ENCODE results near the gene EIF6.
A peak's percentile ranks its signal among the peaks of the same experiment; 100 is the strongest.

EIF6 gene

DNA sequence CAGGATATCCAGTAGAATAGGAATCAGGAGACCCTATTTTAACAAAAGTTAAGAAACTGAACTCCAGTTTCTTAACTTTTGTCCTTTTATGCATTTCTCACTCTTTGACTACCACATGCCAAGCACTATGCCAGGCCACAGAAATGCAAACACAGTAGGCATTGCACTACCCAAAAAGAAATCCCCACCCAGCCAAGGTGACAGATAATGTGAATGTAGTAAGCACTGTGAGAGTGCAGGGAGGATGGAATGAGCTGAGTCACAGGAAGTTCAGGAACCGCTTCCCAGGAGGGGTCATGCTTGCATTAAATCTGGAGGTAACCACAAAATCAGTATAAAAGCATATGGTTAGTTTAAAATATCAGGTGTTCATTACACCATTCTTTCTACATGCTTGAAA is 27.7 kb upstream of the EIF6 start:
- Histone ChIP-seq H3K4me3 (ENCODE audit: low read depth in 1 of 5, low read length in 5 of 5) (no peak overlapping the region), H3K9me3 (ENCODE audit: control insufficient read depth in 5 of 5, low read length in 5 of 5) (no peaks in the 10 kb centered on the region), H3K4me1 (ENCODE audit: control insufficient read depth in 5 of 5, insufficient read depth in 5 of 5, low read length in 5 of 5) (peaks cover 0 to 18% (median 11%) of the 10 kb centered on the region in 5 donors), H3K27me3 (ENCODE audit: control insufficient read depth in 5 of 5, insufficient read depth in 4 of 5, low read length in 5 of 5) (no peaks in the 10 kb centered on the region), H3K36me3 (ENCODE audit: control insufficient read depth in 5 of 5, insufficient read depth in 5 of 5, low read length in 5 of 5) (peaks cover 0 to 28% (median 15%) of the 10 kb centered on the region in 5 donors), H3K27ac (ENCODE audit: low read depth, low read length) (no peak overlapping the region), H3K9ac (ENCODE audit: low read length in 5 of 5) (no peak overlapping the region)

DNA sequence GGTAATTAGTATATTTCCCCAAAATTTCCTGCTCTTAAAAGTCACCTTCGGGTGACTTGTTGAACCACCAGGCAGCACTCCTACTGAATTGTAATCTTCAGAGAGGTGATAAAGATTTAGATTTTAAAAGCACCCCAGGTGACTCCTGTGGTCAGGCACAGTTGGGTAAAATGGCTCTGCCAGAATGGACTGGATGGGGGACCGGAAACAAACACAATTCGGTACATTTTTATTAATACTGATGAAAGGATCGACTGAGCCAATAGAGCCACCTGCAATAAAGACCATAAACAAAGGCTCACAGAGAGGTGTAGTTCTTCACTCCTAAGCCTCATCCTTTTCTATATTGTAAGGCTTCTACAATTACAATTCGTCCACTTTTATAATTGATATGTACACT is 27.2 kb upstream of the EIF6 start:
- Histone ChIP-seq H3K9me3 (ENCODE audit: control insufficient read depth in 5 of 5, low read length in 5 of 5) (no peaks in the 10 kb centered on the region), H3K36me3 (ENCODE audit: control insufficient read depth in 5 of 5, insufficient read depth in 5 of 5, low read length in 5 of 5) (peaks cover 0 to 28% (median 15%) of the 10 kb centered on the region in 5 donors), H3K27me3 (ENCODE audit: control insufficient read depth in 5 of 5, insufficient read depth in 4 of 5, low read length in 5 of 5) (no peaks in the 10 kb centered on the region), H3K27ac (ENCODE audit: low read depth, low read length) (no peak overlapping the region), H3K4me3 (ENCODE audit: low read depth in 1 of 5, low read length in 5 of 5) (no peak overlapping the region), H3K9ac (ENCODE audit: low read length in 5 of 5) (no peak overlapping the region), H3K4me1 (ENCODE audit: control insufficient read depth in 5 of 5, insufficient read depth in 5 of 5, low read length in 5 of 5) (peaks cover 0 to 23% (median 16%) of the 10 kb centered on the region in 5 donors)

DNA sequence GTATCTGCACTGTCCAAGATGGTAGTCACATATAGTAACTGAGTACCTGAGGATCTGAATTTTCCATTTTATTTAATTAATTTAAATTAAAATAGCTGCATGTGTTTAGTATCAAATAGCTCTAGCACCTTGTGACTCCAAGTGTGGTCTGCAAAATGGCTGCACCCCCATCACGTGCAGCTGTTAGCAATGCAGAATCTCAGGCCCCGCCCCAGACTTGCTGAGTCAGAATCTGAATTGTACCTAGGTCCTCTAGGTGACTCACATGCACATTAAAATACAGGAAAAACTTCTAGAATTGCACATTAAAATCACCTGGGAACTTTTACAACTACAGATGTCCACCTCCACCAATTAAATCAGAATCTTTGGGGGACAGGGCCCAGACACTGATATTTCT is 26.8 kb upstream of the EIF6 start:
- Histone ChIP-seq H3K4me1 (ENCODE audit: control insufficient read depth in 5 of 5, insufficient read depth in 5 of 5, low read length in 5 of 5) (peaks cover 0 to 27% (median 17%) of the 10 kb centered on the region in 5 donors), H3K36me3 (ENCODE audit: control insufficient read depth in 5 of 5, insufficient read depth in 5 of 5, low read length in 5 of 5) (peaks cover 0 to 30% (median 15%) of the 10 kb centered on the region in 5 donors), H3K9me3 (ENCODE audit: control insufficient read depth in 5 of 5, low read length in 5 of 5) (no peaks in the 10 kb centered on the region)

DNA sequence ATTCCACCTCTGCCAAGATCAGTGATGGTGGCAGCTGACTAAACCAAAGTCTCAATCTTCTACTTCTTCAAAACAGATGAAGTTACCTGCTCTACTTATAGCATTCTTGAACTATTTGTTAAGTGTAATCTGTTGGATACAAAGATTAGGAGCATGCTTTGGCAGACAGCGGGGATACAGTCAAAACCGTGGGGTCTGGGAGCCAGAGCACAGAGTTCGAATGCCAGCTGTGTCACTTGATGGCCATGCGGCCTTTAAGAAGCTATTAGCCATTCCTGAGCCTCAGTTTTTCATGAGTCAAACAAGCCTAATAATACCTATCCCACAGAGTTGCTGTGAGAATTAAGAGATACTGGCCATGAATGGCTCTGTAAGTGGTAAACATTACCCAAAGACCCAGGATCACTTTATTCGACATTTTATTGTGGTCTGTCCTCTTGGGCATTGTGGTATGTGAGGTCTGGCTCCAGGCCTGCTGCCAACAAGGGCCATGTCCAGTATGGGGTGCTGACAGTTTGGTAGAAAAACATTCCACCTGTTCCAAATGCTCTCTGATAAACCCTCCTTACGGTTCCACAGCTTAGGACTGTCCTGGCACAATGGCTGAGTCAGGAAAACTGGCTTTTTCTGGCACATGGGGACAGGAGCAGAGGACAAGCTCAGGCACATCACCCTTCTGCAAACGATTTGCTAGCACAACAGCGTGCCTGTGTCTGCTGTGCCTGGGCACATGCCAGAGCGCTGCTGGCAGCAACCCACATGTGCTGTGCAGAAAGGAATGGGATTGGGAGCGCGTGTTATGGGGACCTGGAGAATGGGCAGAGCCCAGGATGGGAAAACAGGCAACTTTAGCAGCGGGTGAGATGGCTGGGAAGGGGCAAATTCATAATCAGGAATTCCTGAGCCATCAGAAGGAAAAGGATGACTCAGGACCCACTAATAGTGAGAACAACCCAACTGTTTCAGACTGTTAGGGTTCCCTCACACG is 23.4 kb upstream of the EIF6 start:
- Histone ChIP-seq H3K36me3 (ENCODE audit: control insufficient read depth in 5 of 5, insufficient read depth in 5 of 5, low read length in 5 of 5) (peaks cover 0 to 37% (median 17%) of the 10 kb centered on the region in 5 donors), H3K9me3 (ENCODE audit: control insufficient read depth in 5 of 5, low read length in 5 of 5) (no peaks in the 10 kb centered on the region), H3K27me3 (ENCODE audit: control insufficient read depth in 5 of 5, insufficient read depth in 4 of 5, low read length in 5 of 5) (no peaks in the 10 kb centered on the region), H3K4me3 (ENCODE audit: low read depth in 1 of 5, low read length in 5 of 5) (no peak overlapping the region), H3K27ac (ENCODE audit: low read depth, low read length) (no peak overlapping the region), H3K4me1 (ENCODE audit: control insufficient read depth in 5 of 5, insufficient read depth in 5 of 5, low read length in 5 of 5) (peaks cover 0 to 24% (median 17%) of the 10 kb centered on the region in 5 donors), H3K9ac (ENCODE audit: low read length in 5 of 5) (peak overlapping the region in 2 of 5 donors; percentile 16 to 29)

More for the DNA sequence above, 26.8 kb upstream of the EIF6 start:
- H3K9ac ChIP-seq (ENCODE audit: low read length in 5 of 5): no peak overlapping the region
- no peaks in the 10 kb centered on the region for H3K27me3 ChIP-seq (ENCODE audit: control insufficient read depth in 5 of 5, insufficient read depth in 4 of 5, low read length in 5 of 5)
- no peak overlapping the region for H3K27ac ChIP-seq (ENCODE audit: low read depth, low read length)
- no peak overlapping the region for H3K4me3 ChIP-seq (ENCODE audit: low read depth in 1 of 5, low read length in 5 of 5)

- no peaks in the 10 kb centered on the region for H3K9me3 ChIP-seq (ENCODE audit: control insufficient read depth in 5 of 5, low read length in 5 of 5)
- H3K27me3 ChIP-seq (ENCODE audit: control insufficient read depth in 5 of 5, insufficient read depth in 4 of 5, low read length in 5 of 5): no peaks in the 10 kb centered on the region
- peaks cover 0 to 31% (median 17%) of the 10 kb centered on the region in 5 donors for H3K36me3 ChIP-seq (ENCODE audit: control insufficient read depth in 5 of 5, insufficient read depth in 5 of 5, low read length in 5 of 5)
- no peak overlapping the region for H3K4me3 ChIP-seq (ENCODE audit: low read depth in 1 of 5, low read length in 5 of 5)
- H3K27ac ChIP-seq (ENCODE audit: low read depth, low read length): no peak overlapping the region
- peaks cover 0 to 24% (median 17%) of the 10 kb centered on the region in 5 donors for H3K4me1 ChIP-seq (ENCODE audit: control insufficient read depth in 5 of 5, insufficient read depth in 5 of 5, low read length in 5 of 5)
- no peak overlapping the region for H3K9ac ChIP-seq (ENCODE audit: low read length in 5 of 5)
These were observed 22.5 kb upstream of the EIF6 start for GRCh38 chr20:35306931-35307517.

DNA sequence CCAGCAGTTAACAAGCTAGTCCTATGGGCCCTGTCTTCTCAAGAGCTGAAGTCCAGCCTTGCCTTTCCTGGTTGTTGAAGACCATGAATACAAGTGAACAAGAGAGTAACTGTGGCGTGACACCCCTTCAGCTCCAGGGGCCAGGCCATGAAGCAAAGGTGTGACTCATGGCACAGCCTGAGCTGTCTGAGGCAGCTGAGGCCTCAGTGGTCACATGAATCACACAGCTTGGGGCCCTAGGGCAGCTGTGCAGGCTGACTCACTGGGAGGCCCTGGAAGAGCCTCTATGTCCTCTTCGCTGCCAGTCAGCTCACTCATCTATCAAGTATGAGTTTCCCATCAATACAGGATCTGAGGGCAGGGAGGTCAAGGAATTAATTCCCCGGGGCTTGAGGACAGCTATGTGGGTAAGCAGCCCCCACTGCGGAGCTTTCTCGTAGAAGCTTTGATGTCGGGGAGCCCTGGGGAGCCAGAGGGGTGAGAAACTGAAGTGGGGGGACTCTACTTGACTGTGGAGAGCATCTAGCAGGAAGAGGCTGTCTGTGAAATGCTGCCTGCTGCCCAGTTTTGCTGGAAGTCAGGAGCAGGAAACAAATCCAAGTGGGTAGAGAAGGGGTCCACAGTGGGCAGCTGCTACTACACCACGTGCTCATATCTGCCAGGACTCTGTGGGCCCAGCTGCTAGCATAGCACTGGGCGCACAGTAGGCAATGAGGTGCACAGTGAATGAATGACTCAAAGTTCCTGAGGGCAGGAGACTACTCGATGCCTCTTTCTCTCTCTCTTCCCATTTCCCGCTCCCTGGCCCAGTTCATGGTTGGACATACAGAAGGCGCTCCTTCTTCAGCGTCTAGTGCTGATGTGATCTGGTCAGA is 21.3 kb upstream of the EIF6 start:
- Histone ChIP-seq H3K4me3 (ENCODE audit: low read depth in 1 of 5, low read length in 5 of 5) (no peak overlapping the region), H3K27ac (ENCODE audit: low read depth, low read length) (no peak overlapping the region), H3K36me3 (ENCODE audit: control insufficient read depth in 5 of 5, insufficient read depth in 5 of 5, low read length in 5 of 5) (peaks cover 0 to 35% (median 17%) of the 10 kb centered on the region in 5 donors), H3K27me3 (ENCODE audit: control insufficient read depth in 5 of 5, insufficient read depth in 4 of 5, low read length in 5 of 5) (no peaks in the 10 kb centered on the region), H3K4me1 (ENCODE audit: control insufficient read depth in 5 of 5, insufficient read depth in 5 of 5, low read length in 5 of 5) (peaks cover 0 to 24% (median 17%) of the 10 kb centered on the region in 5 donors), H3K9me3 (ENCODE audit: control insufficient read depth in 5 of 5, low read length in 5 of 5) (no peaks in the 10 kb centered on the region), H3K9ac (ENCODE audit: low read length in 5 of 5) (peak overlapping the region in 1 of 5 donors; percentile 10)

- Histone ChIP-seq H3K9me3 (ENCODE audit: control insufficient read depth in 5 of 5, low read length in 5 of 5) (no peaks in the 10 kb centered on the region), H3K27ac (ENCODE audit: low read depth, low read length) (no peak overlapping the region), H3K4me1 (ENCODE audit: control insufficient read depth in 5 of 5, insufficient read depth in 5 of 5, low read length in 5 of 5) (peaks cover 0 to 24% (median 17%) of the 10 kb centered on the region in 5 donors), H3K27me3 (ENCODE audit: control insufficient read depth in 5 of 5, insufficient read depth in 4 of 5, low read length in 5 of 5) (no peaks in the 10 kb centered on the region), H3K36me3 (ENCODE audit: control insufficient read depth in 5 of 5, insufficient read depth in 5 of 5, low read length in 5 of 5) (peaks cover 0 to 34% (median 16%) of the 10 kb centered on the region in 5 donors), H3K9ac (ENCODE audit: low read length in 5 of 5) (no peak overlapping the region), H3K4me3 (ENCODE audit: low read depth in 1 of 5, low read length in 5 of 5) (no peak overlapping the region)
These were observed 20.4 kb upstream of the EIF6 start for GRCh38 chr20:35304956-35305355.

GRCh38 chr20:35303735-35304491 is 19.3 kb upstream of the EIF6 start:
- Histone ChIP-seq H3K27ac (ENCODE audit: low read depth, low read length) (no peak overlapping the region), H3K36me3 (ENCODE audit: control insufficient read depth in 5 of 5, insufficient read depth in 5 of 5, low read length in 5 of 5) (peaks cover 0 to 29% (median 14%) of the 10 kb centered on the region in 5 donors), H3K27me3 (ENCODE audit: control insufficient read depth in 5 of 5, insufficient read depth in 4 of 5, low read length in 5 of 5) (no peaks in the 10 kb centered on the region), H3K9me3 (ENCODE audit: control insufficient read depth in 5 of 5, low read length in 5 of 5) (no peaks in the 10 kb centered on the region), H3K4me3 (ENCODE audit: low read depth in 1 of 5, low read length in 5 of 5) (no peak overlapping the region), H3K9ac (ENCODE audit: low read length in 5 of 5) (peak overlapping the region in 1 of 5 donors; percentile 6), H3K4me1 (ENCODE audit: control insufficient read depth in 5 of 5, insufficient read depth in 5 of 5, low read length in 5 of 5) (peaks cover 0 to 24% (median 17%) of the 10 kb centered on the region in 5 donors)

DNA sequence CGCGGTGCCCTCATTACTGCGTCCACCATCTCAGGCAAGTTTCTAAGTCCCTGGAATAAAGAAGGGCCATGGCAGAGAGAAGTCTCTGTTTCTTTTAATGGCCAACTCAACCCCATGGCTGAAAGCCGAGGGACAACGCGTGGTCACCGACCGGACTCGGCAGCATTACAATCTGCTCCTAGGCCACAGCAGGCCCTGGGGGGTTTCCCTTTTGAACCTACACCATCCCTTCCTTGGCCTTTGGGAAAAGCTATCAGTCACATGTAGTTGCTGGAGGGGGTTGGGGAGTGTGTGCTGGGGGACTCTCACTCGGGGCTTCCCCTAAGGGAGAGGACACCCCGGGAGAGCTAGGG is 18.8 kb upstream of the EIF6 start:
- Histone ChIP-seq H3K36me3 (ENCODE audit: control insufficient read depth in 5 of 5, insufficient read depth in 5 of 5, low read length in 5 of 5) (peaks cover 0 to 29% (median 14%) of the 10 kb centered on the region in 5 donors), H3K9ac (ENCODE audit: low read length in 5 of 5) (peak overlapping the region in 1 of 5 donors; percentile 6), H3K27me3 (ENCODE audit: control insufficient read depth in 5 of 5, insufficient read depth in 4 of 5, low read length in 5 of 5) (no peaks in the 10 kb centered on the region), H3K27ac (ENCODE audit: low read depth, low read length) (no peak overlapping the region), H3K4me1 (ENCODE audit: control insufficient read depth in 5 of 5, insufficient read depth in 5 of 5, low read length in 5 of 5) (peaks cover 0 to 24% (median 17%) of the 10 kb centered on the region in 5 donors), H3K4me3 (ENCODE audit: low read depth in 1 of 5, low read length in 5 of 5) (no peak overlapping the region), H3K9me3 (ENCODE audit: control insufficient read depth in 5 of 5, low read length in 5 of 5) (no peaks in the 10 kb centered on the region)

Data from subcutaneous abdominal adipose tissue (tissue), 5 donors.